HG03135 (cell line): ENCODE measurements around the gene DNASE1L2.

Source experiments
- ATAC-seq: cut with Tn5 transposase; IDR thresholded peaks from one replicate; pipeline ENCODE4 v1.9.1; 2021; ENCODE audit warnings: mild to moderate bottlenecking, moderate library complexity; ENCODE audit not compliant: unreplicated experiment

Gene DNASE1L2

GRCh38 chr16:2284001-2284770 lies 47.9 kb downstream of the DNASE1L2 start:
- ATAC-seq: no peak

GRCh38 chr16:2284797-2285576 lies 48.7 kb downstream of the DNASE1L2 start:
- no peak for ATAC-seq

DNA sequence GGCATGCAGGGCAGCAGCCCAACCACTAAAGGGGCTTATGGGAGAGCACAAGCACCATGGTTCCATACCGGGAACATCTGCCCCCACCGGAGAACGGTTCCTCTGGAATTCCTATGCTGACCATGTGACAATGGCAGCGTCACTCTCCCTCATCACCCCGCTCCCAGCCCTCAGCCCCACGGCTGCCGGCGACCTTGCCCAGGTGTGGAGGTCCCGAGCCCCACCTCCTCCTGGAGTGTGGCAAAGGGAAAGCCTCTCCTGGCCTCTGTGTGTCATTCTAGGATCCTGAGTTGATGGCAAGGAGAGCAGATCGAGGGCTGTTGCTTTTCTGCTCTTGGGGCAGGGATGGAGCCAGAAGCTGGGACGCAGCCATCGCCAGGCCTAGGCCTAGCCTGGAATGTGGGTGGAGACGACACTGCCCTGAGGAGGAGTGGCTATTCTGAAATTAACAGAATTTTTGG lies 49.5 kb downstream of the DNASE1L2 start:
- ATAC-seq: no peak

DNA sequence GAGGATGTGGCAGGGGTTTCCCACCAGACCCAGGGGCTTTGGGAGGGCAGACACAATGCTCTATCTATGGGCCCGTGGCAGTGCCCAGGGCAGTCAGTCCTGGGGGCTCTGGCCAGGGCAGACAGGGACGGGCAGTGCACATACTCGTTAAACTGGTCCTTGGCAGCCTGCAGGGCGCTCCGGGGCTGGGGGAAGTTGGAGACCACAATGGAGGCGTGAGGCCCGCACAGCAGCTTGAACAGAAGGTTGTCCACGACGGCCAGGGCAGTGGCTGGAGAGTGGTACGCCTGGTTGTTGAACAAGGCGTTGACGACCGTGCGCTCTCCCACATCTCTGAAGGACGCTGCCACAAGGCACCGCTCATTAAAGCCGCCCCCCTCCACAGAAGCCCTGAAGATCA lies 50.3 kb downstream of the DNASE1L2 start:
- ATAC-seq: no peak

DNA sequence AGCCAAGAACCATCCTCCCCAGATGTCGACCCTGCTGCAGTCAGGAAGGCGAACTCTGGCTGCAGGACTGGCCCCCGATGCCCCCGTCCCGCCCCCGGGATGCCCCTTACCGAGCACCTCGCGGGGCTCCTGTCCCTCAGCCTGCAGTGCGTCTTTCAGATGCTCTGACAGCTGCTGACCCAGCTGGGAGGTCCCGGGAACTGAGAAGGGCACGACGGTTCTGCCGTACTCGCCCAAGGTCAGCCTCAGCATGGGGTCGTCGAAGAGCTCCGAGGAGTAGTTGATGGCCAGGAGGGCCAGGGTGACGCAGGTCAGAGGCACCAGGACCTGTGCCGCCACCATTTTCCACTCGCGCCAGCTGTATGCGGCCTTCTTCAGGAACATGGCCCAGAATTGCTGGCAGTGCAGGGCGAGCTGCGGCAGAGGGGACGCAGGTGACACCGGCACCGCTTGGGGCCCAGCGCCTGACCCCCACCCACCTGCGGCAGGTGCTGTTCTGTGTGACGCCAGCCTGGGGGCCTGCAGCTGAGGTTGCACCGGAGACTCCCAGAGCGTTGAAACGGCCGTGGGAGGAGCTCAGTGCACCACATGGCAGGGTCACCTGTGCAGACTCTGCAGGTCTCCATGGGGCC lies 51.8 kb downstream of the DNASE1L2 start:
- no peak for ATAC-seq
